Ishikawa (cell line): ENCODE results near the gene RHAG.

Experiments used
- CEBPB ChIP-seq: IDR thresholded peaks from 2 replicates; pipeline ENCODE4 v1.6.1; 2012
- CREB1 ChIP-seq: IDR thresholded peaks from 2 replicates; pipeline ENCODE4 v1.6.1; 2012; ENCODE audit warnings: low read depth
- EGR1 ChIP-seq: IDR thresholded peaks from 2 replicates; pipeline ENCODE4 v1.6.1; 2012
- EP300 ChIP-seq: IDR thresholded peaks from 2 replicates; pipeline ENCODE4 v1.6.1; 2012; ENCODE audit warnings: borderline replicate concordance
- FOXM1 ChIP-seq: IDR thresholded peaks from 2 replicates; pipeline ENCODE4 v1.6.1; 2012; ENCODE audit warnings: low read depth, borderline replicate concordance
- NFIC ChIP-seq: IDR thresholded peaks from 2 replicates; pipeline ENCODE4 v1.6.1; 2012
- RAD21 ChIP-seq: IDR thresholded peaks from 2 replicates; pipeline ENCODE4 v1.6.1; 2012; ENCODE audit warnings: low read depth
- REST ChIP-seq: IDR thresholded peaks from 2 replicates; pipeline ENCODE4 v1.6.1; 2012; ENCODE audit warnings: low read depth, mild to moderate bottlenecking
- TAF1 ChIP-seq: IDR thresholded peaks from 2 replicates; pipeline ENCODE4 v1.6.1; 2012; ENCODE audit warnings: low read depth, mild to moderate bottlenecking
- TCF12 ChIP-seq: IDR thresholded peaks from 2 replicates; pipeline ENCODE4 v1.6.1; 2012; ENCODE audit warnings: low read depth
- USF1 ChIP-seq: IDR thresholded peaks from 2 replicates; pipeline ENCODE4 v1.6.1; 2012
- YY1 ChIP-seq: IDR thresholded peaks from 2 replicates; pipeline ENCODE4 v1.6.1; 2012; ENCODE audit warnings: low read depth
- ZBTB7A ChIP-seq: IDR thresholded peaks from 2 replicates; pipeline ENCODE4 v1.6.1; 2012; ENCODE audit warnings: low read depth
- TF ChIP-seq, protein P1 (sequence below): IDR thresholded peaks from 2 replicates; pipeline ENCODE4 v1.6.1; 2012

GRCh38 chr6:49653438-49653837, 16.8 kb upstream of the RHAG start:
- TF ChIP-seq YY1 (no peak), REST (no peak), TCF12 (no peak), EGR1 (no peak), USF1 (no peak), EP300 (no peak), CREB1 (no peak), TAF1 (no peak), FOXM1 (no peak), RAD21 (no peak), CEBPB (no peak), NFIC (no peak), ZBTB7A (no peak)
- TF ChIP-seq, protein P1, sequence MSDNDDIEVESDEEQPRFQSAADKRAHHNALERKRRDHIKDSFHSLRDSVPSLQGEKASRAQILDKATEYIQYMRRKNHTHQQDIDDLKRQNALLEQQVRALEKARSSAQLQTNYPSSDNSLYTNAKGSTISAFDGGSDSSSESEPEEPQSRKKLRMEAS, result no peak
